ENCODE results near the gene MAGI1.

Gene MAGI1

DNA sequence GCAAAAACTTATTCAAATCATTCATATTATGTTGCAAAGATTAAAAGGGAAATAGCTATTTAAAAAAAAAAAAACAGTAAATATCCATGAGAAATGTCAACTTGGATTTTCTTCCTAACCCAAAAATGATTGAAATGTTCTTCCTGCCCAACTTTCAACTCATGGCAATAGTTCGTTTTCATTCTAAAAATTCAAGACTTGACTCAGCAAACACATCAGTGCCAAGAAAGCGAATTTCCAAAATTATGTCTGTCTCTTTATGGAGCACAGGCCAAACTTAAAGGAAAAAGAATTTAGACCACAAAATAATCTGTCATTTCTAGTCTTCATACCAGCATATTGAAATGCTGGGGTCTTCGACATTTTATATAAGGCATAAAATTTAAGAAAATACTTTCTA lies 63.7 kb downstream of the MAGI1 start:
- TF ChIP-seq ZFX (IDR thresholded peaks at IDR 0.05): no peak
- TF ChIP-seq, protein P1, sequence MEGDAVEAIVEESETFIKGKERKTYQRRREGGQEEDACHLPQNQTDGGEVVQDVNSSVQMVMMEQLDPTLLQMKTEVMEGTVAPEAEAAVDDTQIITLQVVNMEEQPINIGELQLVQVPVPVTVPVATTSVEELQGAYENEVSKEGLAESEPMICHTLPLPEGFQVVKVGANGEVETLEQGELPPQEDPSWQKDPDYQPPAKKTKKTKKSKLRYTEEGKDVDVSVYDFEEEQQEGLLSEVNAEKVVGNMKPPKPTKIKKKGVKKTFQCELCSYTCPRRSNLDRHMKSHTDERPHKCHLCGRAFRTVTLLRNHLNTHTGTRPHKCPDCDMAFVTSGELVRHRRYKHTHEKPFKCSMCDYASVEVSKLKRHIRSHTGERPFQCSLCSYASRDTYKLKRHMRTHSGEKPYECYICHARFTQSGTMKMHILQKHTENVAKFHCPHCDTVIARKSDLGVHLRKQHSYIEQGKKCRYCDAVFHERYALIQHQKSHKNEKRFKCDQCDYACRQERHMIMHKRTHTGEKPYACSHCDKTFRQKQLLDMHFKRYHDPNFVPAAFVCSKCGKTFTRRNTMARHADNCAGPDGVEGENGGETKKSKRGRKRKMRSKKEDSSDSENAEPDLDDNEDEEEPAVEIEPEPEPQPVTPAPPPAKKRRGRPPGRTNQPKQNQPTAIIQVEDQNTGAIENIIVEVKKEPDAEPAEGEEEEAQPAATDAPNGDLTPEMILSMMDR (conservative IDR thresholded peaks at IDR 0.05): no peak
- no peak overlapping the region for H3K27ac ChIP-seq

DNA sequence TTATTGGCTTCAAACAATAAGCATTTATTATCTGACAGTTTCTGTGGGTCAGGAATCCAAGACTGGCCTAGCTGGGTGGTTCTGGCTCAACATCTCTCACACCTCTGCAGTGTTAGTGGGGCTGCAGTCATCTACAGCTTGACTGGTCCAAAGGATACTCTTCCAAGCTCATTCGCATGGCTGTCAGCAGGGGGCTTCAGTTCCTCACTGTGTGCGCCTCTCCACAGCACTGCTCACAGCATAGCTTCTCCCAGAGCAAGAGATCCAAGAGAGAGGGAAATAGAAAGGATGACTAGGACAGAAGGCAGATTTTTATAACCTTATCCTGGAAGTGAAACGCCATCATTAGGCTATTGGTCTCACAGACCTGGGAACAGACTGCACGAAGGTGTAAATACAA lies 64.2 kb downstream of the MAGI1 start:
- TF ChIP-seq, protein P1 (conservative IDR thresholded peaks at IDR 0.05): no peak
- no peak for TF ChIP-seq ZFX (IDR thresholded peaks at IDR 0.05)
- H3K27ac ChIP-seq: no peak overlapping the region

DNA sequence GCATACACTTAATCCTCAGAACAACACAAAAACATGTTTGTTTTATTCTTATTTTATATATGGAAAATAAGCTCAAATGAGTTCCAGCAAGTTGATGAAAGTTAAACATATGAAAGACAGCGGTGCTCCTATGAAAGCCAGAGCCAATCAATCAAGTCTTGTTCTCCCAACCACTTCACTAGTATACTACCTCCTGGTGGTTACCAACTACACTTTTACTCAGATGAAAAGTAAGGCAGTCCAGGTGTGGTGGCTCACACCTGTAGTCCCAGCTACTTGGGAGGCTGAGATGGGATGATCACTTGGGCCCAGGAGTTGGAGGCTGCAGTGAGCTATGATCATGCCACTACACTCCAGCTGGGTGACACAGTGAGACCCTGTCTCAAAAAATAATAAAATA lies 66.0 kb downstream of the MAGI1 start:
- no peak overlapping the region for H3K27ac ChIP-seq
- TF ChIP-seq, protein P1 (conservative IDR thresholded peaks at IDR 0.05): no peak
- TF ChIP-seq ZFX (IDR thresholded peaks at IDR 0.05): no peak

DNA sequence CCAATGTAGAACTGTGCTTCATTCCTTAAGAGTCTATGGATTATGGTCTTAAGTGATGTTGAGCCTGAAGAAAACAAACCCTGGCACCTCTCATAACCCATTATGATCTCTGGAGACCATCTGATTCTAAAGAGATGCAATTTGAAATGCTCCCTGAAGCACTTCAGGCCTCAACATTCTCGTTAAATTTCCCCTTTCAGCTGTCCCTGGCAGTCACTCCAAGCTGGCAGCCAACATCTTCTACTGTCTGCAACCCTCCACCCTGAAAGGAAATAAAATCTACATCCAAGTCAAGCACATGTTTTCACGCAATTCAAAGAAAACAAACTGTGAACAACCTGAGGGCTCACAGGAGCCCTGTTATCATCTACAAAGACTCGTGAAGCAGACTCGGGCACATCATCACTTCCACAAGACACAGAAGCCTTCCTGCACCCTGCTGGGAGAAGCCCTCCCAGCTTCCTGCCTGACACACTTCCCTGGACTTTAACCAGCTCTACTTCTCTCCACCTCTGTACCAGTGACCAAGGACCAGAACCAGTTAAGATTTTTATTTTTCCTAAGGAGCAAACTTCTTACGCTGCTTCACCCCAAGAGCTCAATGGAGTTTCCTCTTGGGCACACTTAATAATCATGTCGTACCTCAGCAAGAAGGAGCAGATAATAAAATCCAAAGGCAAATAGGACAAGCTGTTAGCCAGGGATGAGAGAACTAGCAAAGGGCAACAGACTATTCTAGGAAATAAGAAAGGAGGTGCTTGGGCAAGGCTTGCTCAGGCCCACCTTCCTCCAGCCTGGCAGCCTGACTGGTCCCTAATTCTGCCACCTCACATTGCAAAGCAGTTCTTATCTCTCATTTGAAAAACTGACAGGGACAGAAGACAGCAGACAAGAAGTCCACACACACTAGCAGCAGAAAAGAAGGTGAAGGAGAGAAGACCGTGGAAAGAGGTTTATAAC lies 67.1 kb downstream of the MAGI1 start:
- H3K27ac ChIP-seq: no peak overlapping the region
- TF ChIP-seq, protein P1 (conservative IDR thresholded peaks at IDR 0.05): no peak
- no peak for TF ChIP-seq ZFX (IDR thresholded peaks at IDR 0.05)

DNA sequence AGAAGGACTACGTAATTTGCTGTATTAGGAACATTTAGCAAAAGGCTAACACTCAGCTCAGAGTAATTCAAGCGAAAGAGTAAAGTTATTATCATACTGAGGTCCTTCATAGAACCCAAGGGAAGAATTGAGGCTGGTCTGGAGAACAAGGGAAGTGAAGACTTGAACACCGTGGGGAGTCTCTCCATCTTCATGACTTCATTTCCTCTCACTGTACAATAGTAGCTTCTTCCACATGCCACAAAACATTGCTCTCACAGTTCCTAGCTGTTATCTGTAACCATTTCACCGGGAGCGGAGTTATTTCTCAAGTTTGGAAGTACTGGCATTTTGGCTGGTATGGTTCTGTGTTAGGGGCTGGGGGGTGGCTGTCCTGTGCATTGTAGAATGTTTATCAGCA lies 69.7 kb downstream of the MAGI1 start:
- no peak overlapping the region for H3K27ac ChIP-seq

DNA sequence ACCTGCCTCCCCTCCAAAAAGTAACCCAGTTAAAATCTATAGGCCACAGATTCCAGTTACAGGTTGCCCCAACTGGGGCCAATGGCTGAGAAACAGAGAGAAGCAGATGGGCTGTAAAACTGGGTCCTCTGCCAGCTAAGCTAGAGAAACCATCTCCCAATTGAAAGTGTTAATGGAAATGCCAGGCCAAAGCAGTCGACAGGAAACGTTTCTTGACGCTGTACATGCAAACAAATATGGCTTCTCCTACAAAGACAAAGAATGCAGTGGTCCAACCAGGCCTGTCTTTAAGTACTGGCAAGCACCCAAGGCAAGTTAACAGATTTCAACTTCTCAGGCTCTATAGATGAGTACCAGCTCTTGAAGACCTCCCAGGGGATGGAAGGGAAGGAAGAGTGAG lies 71.3 kb downstream of the MAGI1 start:
- H3K27ac ChIP-seq: no peak overlapping the region
- no peak for TF ChIP-seq ZFX (IDR thresholded peaks at IDR 0.05)
- TF ChIP-seq, protein P1 (conservative IDR thresholded peaks at IDR 0.05): no peak

More for the DNA sequence above, 69.7 kb downstream of the MAGI1 start:
- TF ChIP-seq, protein P1 (conservative IDR thresholded peaks at IDR 0.05): no peak
- TF ChIP-seq ZFX (IDR thresholded peaks at IDR 0.05): no peak

DNA sequence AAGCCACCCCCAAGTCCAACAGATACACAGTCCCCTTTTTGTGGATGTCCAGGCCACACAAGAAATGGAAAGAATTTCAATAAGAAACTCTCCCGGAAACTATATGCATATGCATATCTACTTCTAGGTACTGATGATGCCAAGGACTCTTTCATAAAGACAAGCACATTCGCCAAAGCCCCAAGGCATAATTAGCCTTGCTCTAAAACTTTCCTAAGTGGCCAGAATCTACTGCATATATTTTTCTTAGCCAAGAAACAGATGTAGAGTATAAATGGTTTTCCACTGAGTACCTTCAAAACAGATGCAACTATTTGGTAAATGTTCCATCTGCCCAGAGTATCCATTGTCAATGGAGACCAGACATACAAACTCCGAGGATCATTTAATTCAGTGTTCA lies 73.9 kb downstream of the MAGI1 start:
- no peak for TF ChIP-seq ZFX (IDR thresholded peaks at IDR 0.05)
- TF ChIP-seq, protein P1 (conservative IDR thresholded peaks at IDR 0.05): no peak
- no peak overlapping the region for H3K27ac ChIP-seq

Data from C4-2B (cell line).